Measurements from ENCODE around the gene PANK1. TPM values are rescaled to one million over a fixed set of nuclear protein-coding genes. Genes with fewer than 3 reads are reported as not detected.
A peak's percentile ranks its signal among the peaks of the same experiment; 100 is the strongest.

Gene PANK1
- total RNA-seq, 1 donor from 2014 or later, result 6.0 TPM

DNA sequence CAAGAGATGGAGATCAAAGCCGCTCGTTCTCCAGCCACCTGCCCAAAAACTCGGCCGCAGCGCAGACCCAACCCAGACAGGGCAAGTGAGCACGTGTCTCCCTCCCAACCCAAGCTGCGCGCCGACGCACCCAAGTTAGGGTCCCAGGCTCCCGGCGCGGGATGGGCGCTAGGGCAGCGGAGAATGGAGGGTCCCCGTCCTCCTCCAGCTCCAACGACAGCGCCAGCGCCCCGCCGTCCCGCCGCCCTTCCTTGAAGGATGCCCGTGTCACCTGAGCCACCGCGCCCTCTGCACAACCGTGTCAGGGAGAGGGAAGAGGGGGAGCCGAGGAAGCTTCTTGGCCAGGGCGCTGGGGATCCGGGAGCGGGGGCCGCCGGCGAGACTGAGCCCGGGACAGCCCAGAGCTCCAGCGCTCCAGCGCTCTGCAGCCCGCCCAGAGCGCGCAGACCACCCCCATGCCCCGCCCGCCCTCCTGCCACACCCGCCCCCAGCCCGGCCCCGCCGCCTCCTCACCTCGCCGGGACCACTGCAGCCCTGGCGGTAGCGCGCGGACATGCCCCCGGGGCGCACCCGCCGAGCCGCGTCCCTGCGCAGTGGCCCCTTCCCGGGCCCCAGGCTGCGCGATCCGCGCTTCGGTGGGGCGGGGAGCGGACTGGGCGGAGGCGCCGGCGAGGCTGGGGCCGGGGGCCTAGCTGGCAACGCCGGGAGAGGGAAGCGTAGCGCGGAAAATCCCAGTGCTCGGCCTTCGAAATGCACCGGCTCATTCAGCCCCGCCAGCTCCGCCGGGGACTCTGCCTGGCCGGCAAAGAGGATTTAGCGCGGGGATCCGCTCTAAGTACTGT, 109.7 kb downstream of the PANK1 start, which contains the start of gene SLC16A12:
SLC16A12 (minus strand) TSS at position 424 of the 842 bp plus-strand sequence. CDS start 73,016 bp downstream, outside the sequence.
- DNase-seq (ENCODE audit: low spot score), result peak; percentile 25

DNA sequence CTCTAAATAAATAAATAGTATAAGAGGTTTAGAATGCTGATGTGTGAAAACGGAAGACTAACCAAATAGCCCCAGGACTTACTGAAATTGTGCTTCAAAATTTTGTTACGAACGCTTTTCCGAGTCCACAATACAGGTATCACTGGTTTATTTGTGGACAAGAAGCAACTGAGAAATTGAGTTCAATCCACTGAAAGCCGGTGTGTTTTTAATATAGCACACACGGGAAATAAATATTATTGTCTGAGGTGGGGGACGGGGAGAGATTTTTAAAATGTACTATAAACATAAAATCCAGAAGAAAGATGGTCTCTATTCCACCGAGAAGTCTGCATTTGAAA, 110.2 kb downstream of the PANK1 start:
- DNase-seq (ENCODE audit: low spot score), result no peak

Other genes starting within 250 kb of the PANK1 start
- gene IFIT5, start 230.7 kb downstream of the PANK1 start, total RNA-seq (ENCODE audit: insufficient read depth, low replicate concordance), result 13.5 TPM
- gene SLC16A12, start 109.6 kb downstream of the PANK1 start, total RNA-seq (ENCODE audit: insufficient read depth, low replicate concordance), result 2.2 TPM
- gene KIF20B, start 56.3 kb upstream of the PANK1 start, total RNA-seq (ENCODE audit: insufficient read depth, low replicate concordance), result 10.4 TPM

Data from umbilical cord (tissue), 2 donors.